GM20000 (cell line): ENCODE measurements around the gene KRT15.

Source experiments
- DNase-seq: peaks from one replicate; pipeline ENCODE4 v3.0.0; 2012; ENCODE audit warnings: low spot score
- TF ChIP-seq, protein P1 (sequence below): IDR thresholded peaks from 2 replicates; pipeline ENCODE4 v1.5.1; 2012; ENCODE audit warnings: mild to moderate bottlenecking, control low read depth; ENCODE audit errors: extremely low read depth, missing control alignments

Gene KRT15

GRCh38 chr17:41556306-41556705 lies 37.6 kb upstream of the KRT15 start:
- DNase-seq: no peak
- TF ChIP-seq, protein P1, sequence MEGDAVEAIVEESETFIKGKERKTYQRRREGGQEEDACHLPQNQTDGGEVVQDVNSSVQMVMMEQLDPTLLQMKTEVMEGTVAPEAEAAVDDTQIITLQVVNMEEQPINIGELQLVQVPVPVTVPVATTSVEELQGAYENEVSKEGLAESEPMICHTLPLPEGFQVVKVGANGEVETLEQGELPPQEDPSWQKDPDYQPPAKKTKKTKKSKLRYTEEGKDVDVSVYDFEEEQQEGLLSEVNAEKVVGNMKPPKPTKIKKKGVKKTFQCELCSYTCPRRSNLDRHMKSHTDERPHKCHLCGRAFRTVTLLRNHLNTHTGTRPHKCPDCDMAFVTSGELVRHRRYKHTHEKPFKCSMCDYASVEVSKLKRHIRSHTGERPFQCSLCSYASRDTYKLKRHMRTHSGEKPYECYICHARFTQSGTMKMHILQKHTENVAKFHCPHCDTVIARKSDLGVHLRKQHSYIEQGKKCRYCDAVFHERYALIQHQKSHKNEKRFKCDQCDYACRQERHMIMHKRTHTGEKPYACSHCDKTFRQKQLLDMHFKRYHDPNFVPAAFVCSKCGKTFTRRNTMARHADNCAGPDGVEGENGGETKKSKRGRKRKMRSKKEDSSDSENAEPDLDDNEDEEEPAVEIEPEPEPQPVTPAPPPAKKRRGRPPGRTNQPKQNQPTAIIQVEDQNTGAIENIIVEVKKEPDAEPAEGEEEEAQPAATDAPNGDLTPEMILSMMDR: no peak

- TF ChIP-seq, protein P1: no peak
These were observed 36.6 kb upstream of the KRT15 start for GRCh38 chr17:41555105-41555887.

DNA sequence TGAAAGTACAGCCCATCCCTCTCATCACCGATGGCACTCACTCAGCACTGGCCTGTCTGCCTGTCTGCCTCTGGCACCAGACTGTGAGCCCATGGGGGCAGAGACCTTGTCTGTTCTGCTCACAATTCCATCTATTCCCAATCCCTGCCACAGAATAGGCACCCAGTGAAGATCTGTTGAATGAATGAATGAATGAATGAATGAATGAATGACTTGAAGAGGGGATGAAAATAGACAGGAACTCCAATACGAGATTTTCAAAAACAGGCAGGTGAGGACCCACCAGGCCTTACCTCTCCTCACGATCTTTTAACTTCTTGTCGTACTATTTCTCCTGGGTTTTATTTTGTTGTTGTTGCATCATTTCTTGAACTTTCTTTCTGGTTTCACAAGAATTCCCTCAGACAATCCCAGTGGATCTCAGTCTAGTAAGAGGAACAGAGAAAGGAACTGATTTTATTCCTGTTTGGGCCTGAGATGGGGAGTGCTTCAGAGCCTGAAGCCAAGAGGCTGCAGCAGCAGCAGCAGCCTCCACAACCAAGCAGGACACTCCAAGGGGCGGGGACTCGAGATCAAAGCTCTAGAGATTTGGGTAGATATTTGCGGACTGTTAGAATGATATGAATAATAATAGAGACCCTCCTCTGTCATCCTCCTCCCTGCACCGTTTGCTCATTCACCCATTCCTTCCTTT lies 35.4 kb upstream of the KRT15 start:
- DNase-seq: no peak
- TF ChIP-seq, protein P1: no peak

More at GRCh38 chr17:41555105-41555887, 36.6 kb upstream of the KRT15 start:
- no peak for DNase-seq

DNA sequence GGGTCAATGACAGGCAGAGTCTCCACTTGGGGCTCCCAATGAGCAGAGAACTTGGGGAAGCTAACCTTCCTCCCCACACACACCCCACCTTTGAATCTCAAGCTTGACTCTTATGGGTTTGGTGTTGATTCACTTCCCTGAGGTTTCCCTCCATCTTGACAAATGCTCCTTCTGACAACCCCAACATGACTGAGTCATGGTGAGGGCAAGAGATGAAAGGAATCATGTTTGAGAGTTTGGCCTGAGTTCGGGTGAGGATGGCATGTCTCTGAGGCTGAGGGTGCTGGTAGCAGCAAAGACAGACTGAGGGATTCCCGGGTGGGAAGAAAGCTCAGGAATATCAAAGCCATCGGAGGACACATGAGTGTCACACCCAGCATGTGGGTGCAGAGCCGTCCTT lies 34.5 kb upstream of the KRT15 start:
- TF ChIP-seq, protein P1: no peak
- DNase-seq: no peak

- TF ChIP-seq, protein P1: no peak
- DNase-seq: no peak
These were observed 33.8 kb upstream of the KRT15 start for GRCh38 chr17:41552455-41552854.

- DNase-seq: no peak
- TF ChIP-seq, protein P1: no peak
These were observed 32.7 kb upstream of the KRT15 start for GRCh38 chr17:41551365-41551764.

- DNase-seq: no peak
- TF ChIP-seq, protein P1: no peak
These were observed 30.9 kb upstream of the KRT15 start for GRCh38 chr17:41549596-41550039.
